Parietal lobe (tissue), 1 donor: ENCODE measurements around the gene CXCL6. TPM values are rescaled to one million over a fixed set of nuclear protein-coding genes. Genes with fewer than 3 reads are reported as not detected.

Source experiments
- total RNA-seq: library from RNA; depleted of rRNA; stranded (reverse); fragments of >200 nt; gene quantifications from one replicate; pipeline ENCODE4 v1.2.3, GENCODE V29; 2014

CXCL6 gene
- 0.31 TPM for total RNA-seq

GRCh38 chr4:73836373-73837279 is at the start of gene CXCL6:
TSS of gene CXCL6 (plus strand) at chr4:73836678. CDS start at chr4:73836751, 73 bp downstream.

GRCh38 chr4:73853246-73853704 is 16.8 kb downstream of the CXCL6 start, which contains the start of gene PF4V1:
TSS of gene PF4V1 (plus strand) at chr4:73853296. CDS start at chr4:73853363, 67 bp downstream.

GRCh38 chr4:73869130-73870055 is 32.9 kb downstream of the CXCL6 start, which contains the start of gene CXCL1:
TSS of gene CXCL1 (plus strand) at chr4:73869393. CDS start at chr4:73869471, 78 bp downstream.

Other genes with a start within 250 kb of the CXCL6 start
- gene RASSF6, start 216.2 kb upstream of the CXCL6 start, total RNA-seq, result not detected
- gene CXCL8, start 96.1 kb upstream of the CXCL6 start, total RNA-seq, result not detected
- not detected for gene PF4V1, start 16.6 kb downstream of the CXCL6 start, total RNA-seq
- not detected for gene CXCL1, start 32.7 kb downstream of the CXCL6 start, total RNA-seq
- 1.3 TPM for gene PF4, start 145.3 kb downstream of the CXCL6 start, total RNA-seq
- 1.6 TPM for gene PPBP, start 151.5 kb downstream of the CXCL6 start, total RNA-seq
- gene CXCL5, start 162.0 kb downstream of the CXCL6 start, total RNA-seq, result not detected
- gene CXCL3, start 202.0 kb downstream of the CXCL6 start, total RNA-seq, result not detected